ENCODE data around the gene TMEM205. TPM values are rescaled to one million over a fixed set of nuclear protein-coding genes. Genes with fewer than 3 reads are reported as not detected.
A peak's percentile ranks its signal among the peaks of the same experiment; 100 is the strongest.

The TMEM205 gene
- total and polyA plus RNA-seq, 2 of the 8 experiments (the other 6 are each of a cell fraction or from before 2014, with no cell fraction given) = 73.5 to 423 TPM

GRCh38 chr19:11374433-11375142 is 28.5 kb upstream of the TMEM205 start, which contains the start of gene SWSAP1:
Gene SWSAP1, plus strand, starts transcription at chr19:11374666. Its CDS starts 15 bp downstream, at chr19:11374681.
- CTCF ChIA-PET (ENCODE audit: partially characterized antibody) = interaction anchor here (0.6 to 16.8 kb wide), 11 partner anchors 8 to 1512 kb away, joined by 3 to 197 read pairs (median 10); partner anchors contain the start of genes EPOR, ODAD3, PRKCSH and RGL3
- H3K4me1 ChIP-seq (replicated peaks in 1 of 4; ENCODE audit: control insufficient read depth in 3 of 4, insufficient read depth in 4 of 4, low read length in 3 of 4) = peaks cover 0 to 10% (median 8%) of the 10 kb centered on the region in 4 experiments; a peak in 6 of 7 replicates
- peak within 1 kb of the TSS; percentile 91 for H3K27ac ChIP-seq (ENCODE audit: low read depth, low read length)
- H3K79me1 ChIP-seq (ENCODE audit: low read depth, low read length) = no peaks in the 10 kb centered on the region; the same call in 1 of the 2 replicates
- H4K8ac ChIP-seq (ENCODE audit: extremely low read depth, insufficient read depth, low read length) = peak within 1 kb of the TSS; percentile 98; the same call in 1 of the 2 replicates
- H4K5ac ChIP-seq (ENCODE audit: insufficient read length, low read depth, low read length) = peak within 1 kb of the TSS; percentile 96
- H3K23ac ChIP-seq (ENCODE audit: insufficient read length) = no peak within 1 kb of the TSS
- peak within 1 kb of the TSS; percentile 87 for H3K56ac ChIP-seq (replicated peaks; ENCODE audit: insufficient read length, low read depth, low read length)
- H3K79me2 ChIP-seq (ENCODE audit: control insufficient read depth in 1 of 2, insufficient read depth in 2 of 2, low read length in 2 of 2) = no peaks in the 10 kb centered on the region
- peak within 1 kb of the TSS; percentile 81; the same call in 1 of the 2 replicates for H2BK15ac ChIP-seq (ENCODE audit: low read length)
- H2AK5ac ChIP-seq (ENCODE audit: low read depth, low read length) = peak within 1 kb of the TSS; percentile 45
- no peaks in the 10 kb centered on the region for H3K27me3 ChIP-seq (replicated peaks in 1 of 4; ENCODE audit: control insufficient read depth in 3 of 4, extremely low read depth in 1 of 4, insufficient read depth in 3 of 4, low read length in 3 of 4)
- H3K9ac ChIP-seq (replicated peaks in 1 of 4; ENCODE audit: extremely low read depth in 1 of 4, low read depth in 3 of 4, low read length in 3 of 4) = peak within 1 kb of the TSS; percentile 14 to 95 (median 90)
- peaks cover 0 to 2% of the 10 kb centered on the region in 2 experiments for H4K20me1 ChIP-seq (replicated peaks in 1 of 2; ENCODE audit: control insufficient read depth in 1 of 2, insufficient read depth in 2 of 2, low read length in 2 of 2)
- H3K14ac ChIP-seq (ENCODE audit: insufficient read length) = no peak within 1 kb of the TSS
- no peak within 1 kb of the TSS for H2BK20ac ChIP-seq (ENCODE audit: low read length)
- H3K4me2 ChIP-seq (ENCODE audit: insufficient read depth in 1 of 2, low read depth in 2 of 2, low read length in 2 of 2) = peak within 1 kb of the TSS; percentile 74 to 79
- H2BK5ac ChIP-seq (ENCODE audit: low read depth, low read length) = peak within 1 kb of the TSS; percentile 95
- FAIRE-seq (peak; percentile 75), DNase-seq (ENCODE audit: low read depth in 1 of 2, low spot score in 2 of 2) (peak; percentile 97 to 98)
- WGBS, 2 experiments (ENCODE audit: extremely low coverage in 1 of 2, insufficient coverage in 1 of 2, insufficient read length in 1 of 2, insufficient replicate concordance in 2 of 2, low coverage in 1 of 2, low lambda C conversion rate in 2 of 2, missing lambda C conversion rate in 1 of 2) = 2% methylated on average over 44 of the region's 44 CpGs; no CpG with 5 or more reads in 1 of the 2 experiments
- peak within 1 kb of the TSS; percentile 67 to 90 (median 71) for H3K4me3 ChIP-seq (ENCODE audit: extremely low read depth in 1 of 4, insufficient read depth in 2 of 4, low read depth in 3 of 4, low read length in 4 of 4)
- H2BK120ac ChIP-seq (replicated peaks; ENCODE audit: low read depth, low read length) = no peak within 1 kb of the TSS
- no peak within 1 kb of the TSS; the same call in 1 of the 2 replicates for H2AFZ ChIP-seq (ENCODE audit: low read length)
- H2BK12ac ChIP-seq (ENCODE audit: low read depth, low read length) = no peak within 1 kb of the TSS; the same call in 1 of the 2 replicates
- no peak within 1 kb of the TSS for H3K4ac ChIP-seq (replicated peaks; ENCODE audit: insufficient read length, low read depth, low read length)
- no peaks in the 10 kb centered on the region for H3K9me3 ChIP-seq (ENCODE audit: insufficient read depth in 2 of 2, low read depth in 1 of 2, low read length in 1 of 2)
- POLR2A ChIA-PET (ENCODE audit: partially characterized antibody) = interaction anchor here (0.6 to 5.2 kb wide), 30 partner anchors 9 to 1575 kb away, joined by 3 to 34 read pairs (median 4); partner anchors contain the start of genes CCDC159, ELAVL3, EPOR and ODAD3
- peak within 1 kb of the TSS; percentile 47 for H4K91ac ChIP-seq (replicated peaks; ENCODE audit: insufficient read length, low read length)
- H3K18ac ChIP-seq (ENCODE audit: extremely low read depth, low read length) = peak within 1 kb of the TSS; percentile 97
- H3K23me2 ChIP-seq (ENCODE audit: low read depth, low read length) = peaks cover 7% of the 10 kb centered on the region
- H3K36me3 ChIP-seq (ENCODE audit: control insufficient read depth in 2 of 4, insufficient read depth in 4 of 4, low read length in 3 of 4) = no peaks in the 10 kb centered on the region
- TF ChIP-seq SIRT6 (IDR thresholded peaks at IDR 0.05; ENCODE audit: low read length) (no peak), SP4 (IDR thresholded peaks at IDR 0.05; ENCODE audit: low read length) (0 out of 2 replicates have a peak, but pooled peaks have one; percentile 25), CTBP2 (IDR thresholded peaks at IDR 0.05; ENCODE audit: borderline replicate concordance, insufficient read depth, insufficient read length, low read length) (no peak), TAF7 (optimal IDR thresholded peaks at IDR 0.05; ENCODE audit: borderline replicate concordance, low read depth, low read length) (no peak), SIN3A (conservative IDR thresholded peaks at IDR 0.05 in 1 of 2, IDR thresholded peaks at IDR 0.05 in 1 of 2; ENCODE audit: low read depth in 1 of 2, low read length in 2 of 2) (peak in 1 of 2 experiments; percentile 44; a peak in 1 of 4 replicates), PHF8 (conservative IDR thresholded peaks at IDR 0.05; ENCODE audit: low read depth, low read length) (peak; percentile 100), YY1 (IDR thresholded peaks at IDR 0.05; ENCODE audit: low read depth, low read length) (peak; percentile 82; the same call in 1 of the 2 replicates), ASH2L (IDR thresholded peaks at IDR 0.05; ENCODE audit: low read length) (peak; percentile 24), SP2 (IDR thresholded peaks at IDR 0.05; ENCODE audit: low read length) (peak; percentile 68), SP1 (IDR thresholded peaks at IDR 0.05; ENCODE audit: low read depth, low read length) (peak; percentile 95)
- TF ChIP-seq, protein P1, sequence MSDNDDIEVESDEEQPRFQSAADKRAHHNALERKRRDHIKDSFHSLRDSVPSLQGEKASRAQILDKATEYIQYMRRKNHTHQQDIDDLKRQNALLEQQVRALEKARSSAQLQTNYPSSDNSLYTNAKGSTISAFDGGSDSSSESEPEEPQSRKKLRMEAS (IDR thresholded peaks at IDR 0.05) = peak; percentile 50
